ENCODE results near the gene RTN4IP1.

- TF ChIP-seq CTCF (conservative IDR thresholded peaks at IDR 0.05; ENCODE audit: low read length), result no peak
- TF ChIP-seq EZH2phosphoT487 (IDR thresholded peaks at IDR 0.05; ENCODE audit: borderline replicate concordance), result no peak
Observed at GRCh38 chr6:106538145-106538544, 91.2 kb downstream of the RTN4IP1 start.
